Measurements from ENCODE around the gene DHRS12. TPM values are rescaled to one million over a fixed set of nuclear protein-coding genes. Genes with fewer than 3 reads are reported as not detected.

Gene DHRS12
- total RNA-seq, 4 donors from 2014 or later, result 3.5 to 25.8 (median 10.8) TPM

DNA sequence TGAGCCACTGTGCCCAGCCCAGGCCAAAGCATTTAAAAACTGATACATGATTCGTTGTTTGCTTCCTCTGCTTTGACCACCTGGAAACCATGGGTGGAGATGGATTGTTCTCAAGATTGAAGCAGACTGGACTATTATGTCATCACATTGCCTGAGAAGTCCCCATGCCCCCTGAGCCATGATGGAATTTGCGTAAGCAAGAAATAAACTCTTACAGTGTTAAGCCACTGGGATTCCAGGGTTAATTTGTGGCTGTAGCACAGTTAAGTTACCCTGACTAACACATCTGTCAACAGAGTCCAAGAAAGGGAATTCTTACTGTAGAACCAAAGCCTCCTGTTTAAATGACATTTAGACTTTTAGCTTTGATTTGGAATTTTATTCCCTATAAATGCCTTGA is 19.4 kb upstream of the DHRS12 start:
- H3K9me3 ChIP-seq, result no peaks in the 10 kb centered on the region
- no peaks in the 10 kb centered on the region for H3K36me3 ChIP-seq
- TF ChIP-seq POLR2AphosphoS5 (IDR thresholded peaks at IDR 0.05), result no peak
- TF ChIP-seq, protein P1, sequence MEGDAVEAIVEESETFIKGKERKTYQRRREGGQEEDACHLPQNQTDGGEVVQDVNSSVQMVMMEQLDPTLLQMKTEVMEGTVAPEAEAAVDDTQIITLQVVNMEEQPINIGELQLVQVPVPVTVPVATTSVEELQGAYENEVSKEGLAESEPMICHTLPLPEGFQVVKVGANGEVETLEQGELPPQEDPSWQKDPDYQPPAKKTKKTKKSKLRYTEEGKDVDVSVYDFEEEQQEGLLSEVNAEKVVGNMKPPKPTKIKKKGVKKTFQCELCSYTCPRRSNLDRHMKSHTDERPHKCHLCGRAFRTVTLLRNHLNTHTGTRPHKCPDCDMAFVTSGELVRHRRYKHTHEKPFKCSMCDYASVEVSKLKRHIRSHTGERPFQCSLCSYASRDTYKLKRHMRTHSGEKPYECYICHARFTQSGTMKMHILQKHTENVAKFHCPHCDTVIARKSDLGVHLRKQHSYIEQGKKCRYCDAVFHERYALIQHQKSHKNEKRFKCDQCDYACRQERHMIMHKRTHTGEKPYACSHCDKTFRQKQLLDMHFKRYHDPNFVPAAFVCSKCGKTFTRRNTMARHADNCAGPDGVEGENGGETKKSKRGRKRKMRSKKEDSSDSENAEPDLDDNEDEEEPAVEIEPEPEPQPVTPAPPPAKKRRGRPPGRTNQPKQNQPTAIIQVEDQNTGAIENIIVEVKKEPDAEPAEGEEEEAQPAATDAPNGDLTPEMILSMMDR (IDR thresholded peaks at IDR 0.05), result no peak
- TF ChIP-seq EP300 (IDR thresholded peaks at IDR 0.05), result no peak
- TF ChIP-seq POLR2A (IDR thresholded peaks at IDR 0.05), result no peak
- peaks cover 17% of the 10 kb centered on the region for H3K4me1 ChIP-seq
- no peaks in the 10 kb centered on the region for H3K27me3 ChIP-seq
- no peak overlapping the region for H3K27ac ChIP-seq
- no peak overlapping the region for H3K4me3 ChIP-seq
- 87% methylated on average over 2 of the region's 2 CpGs for WGBS
- DNase-seq (ENCODE audit: low spot score in 2 of 2), result no peak

DNA sequence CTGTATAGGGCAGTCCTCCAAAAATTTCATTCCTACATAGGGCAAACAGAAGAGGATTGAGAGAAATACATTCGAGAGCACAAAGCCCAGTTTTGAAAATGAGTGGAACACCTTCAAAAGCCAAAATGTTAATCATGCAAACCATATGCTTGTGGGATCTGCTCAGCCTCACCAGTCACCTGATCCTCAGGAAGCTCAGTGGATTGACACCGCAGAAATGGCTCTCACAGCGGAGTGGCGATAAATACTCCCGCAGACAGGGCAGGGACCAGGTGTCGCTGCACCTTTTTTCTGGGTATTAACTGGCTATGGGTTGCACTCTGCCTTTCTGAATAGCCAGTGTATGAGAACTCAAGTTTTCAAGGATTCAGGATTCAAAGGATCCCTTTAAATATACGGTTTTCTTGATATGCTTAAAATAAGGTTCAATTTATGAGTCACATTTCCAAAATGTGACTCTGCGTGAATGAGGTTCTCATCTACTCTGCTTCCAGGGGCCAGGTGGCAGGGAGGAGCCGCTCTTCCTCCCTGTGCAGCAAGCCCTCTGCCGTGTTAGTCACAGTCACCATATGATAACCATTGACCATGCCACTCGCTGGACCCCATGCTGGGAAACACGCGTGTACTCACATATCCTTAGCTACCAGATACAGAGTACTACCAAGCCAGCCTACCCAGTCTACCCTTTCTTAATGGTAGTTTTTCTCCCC is 18.3 kb upstream of the DHRS12 start:
- Histone ChIP-seq H3K27me3 (no peaks in the 10 kb centered on the region), H3K9me3 (no peaks in the 10 kb centered on the region), H3K4me3 (no peak overlapping the region), H3K4me1 (peaks cover 16% of the 10 kb centered on the region), H3K36me3 (no peaks in the 10 kb centered on the region), H3K27ac (no peak overlapping the region)
- DNase-seq (ENCODE audit: low spot score in 2 of 2), result no peak
- TF ChIP-seq EP300 (IDR thresholded peaks at IDR 0.05), result no peak
- TF ChIP-seq, protein P1 (IDR thresholded peaks at IDR 0.05), result no peak
- 75% methylated on average over 13 of the region's 13 CpGs for WGBS

DNA sequence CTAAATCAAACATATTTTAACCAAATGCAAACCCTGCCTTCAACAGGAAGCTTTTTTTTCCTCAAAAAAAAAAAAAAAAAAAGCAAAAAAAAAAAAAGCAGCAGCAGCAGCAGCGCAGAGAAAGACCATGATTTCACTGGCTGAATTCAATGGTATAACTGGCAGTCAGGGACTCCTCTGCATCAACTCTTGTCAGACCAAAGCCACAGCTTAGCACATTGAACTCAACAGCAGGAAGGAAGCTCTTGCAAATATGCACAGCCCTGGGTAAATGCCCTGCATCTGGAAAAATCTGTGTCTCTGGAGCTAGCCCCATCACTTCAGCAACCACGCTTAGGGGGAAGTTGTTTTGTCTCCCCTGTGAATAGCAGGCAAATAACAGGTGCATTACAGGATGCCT is 17.6 kb upstream of the DHRS12 start:
- no peak for DNase-seq (ENCODE audit: low spot score in 2 of 2)
- peaks cover 16% of the 10 kb centered on the region for H3K4me1 ChIP-seq
- H3K36me3 ChIP-seq, result no peaks in the 10 kb centered on the region
- no peak overlapping the region for H3K4me3 ChIP-seq
- 53% methylated on average over 2 of the region's 2 CpGs for WGBS
- H3K9me3 ChIP-seq, result no peaks in the 10 kb centered on the region
- no peaks in the 10 kb centered on the region for H3K27me3 ChIP-seq
- TF ChIP-seq, protein P1 (IDR thresholded peaks at IDR 0.05), result no peak
- TF ChIP-seq POLR2A (IDR thresholded peaks at IDR 0.05) (no peak), POLR2AphosphoS5 (IDR thresholded peaks at IDR 0.05) (no peak), EP300 (IDR thresholded peaks at IDR 0.05) (no peak)
- no peak overlapping the region for H3K27ac ChIP-seq

DNA sequence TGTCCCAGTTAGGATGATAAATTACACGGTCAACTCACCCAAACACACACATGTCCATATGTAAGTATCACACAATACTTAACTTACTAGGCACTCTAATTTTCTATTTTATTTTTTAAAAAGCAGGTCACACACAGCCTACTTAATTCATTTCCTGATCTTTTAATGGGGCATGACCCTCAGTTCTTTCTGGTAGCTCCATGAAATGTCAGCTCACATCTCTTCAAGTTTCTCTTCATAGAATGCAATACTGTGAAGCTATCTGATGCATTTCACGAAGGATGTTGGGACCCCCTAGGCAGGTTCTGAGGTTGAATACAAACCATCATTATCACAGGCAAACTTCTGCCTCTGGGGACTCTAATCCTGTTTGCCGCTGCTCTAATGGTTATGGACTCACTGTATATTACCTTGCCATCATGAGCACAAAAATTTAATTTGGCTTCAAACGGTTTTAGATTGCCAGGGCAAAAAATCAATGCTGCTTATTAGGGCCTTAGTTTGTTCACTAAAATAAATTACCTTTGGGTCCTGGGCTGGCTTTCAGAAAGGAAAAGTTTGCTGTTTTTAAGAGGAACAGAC is 16.1 kb upstream of the DHRS12 start:
- WGBS, result 85% methylated on average over 4 of the region's 4 CpGs
- Histone ChIP-seq H3K36me3 (no peaks in the 10 kb centered on the region), H3K27ac (no peak overlapping the region)

DNA sequence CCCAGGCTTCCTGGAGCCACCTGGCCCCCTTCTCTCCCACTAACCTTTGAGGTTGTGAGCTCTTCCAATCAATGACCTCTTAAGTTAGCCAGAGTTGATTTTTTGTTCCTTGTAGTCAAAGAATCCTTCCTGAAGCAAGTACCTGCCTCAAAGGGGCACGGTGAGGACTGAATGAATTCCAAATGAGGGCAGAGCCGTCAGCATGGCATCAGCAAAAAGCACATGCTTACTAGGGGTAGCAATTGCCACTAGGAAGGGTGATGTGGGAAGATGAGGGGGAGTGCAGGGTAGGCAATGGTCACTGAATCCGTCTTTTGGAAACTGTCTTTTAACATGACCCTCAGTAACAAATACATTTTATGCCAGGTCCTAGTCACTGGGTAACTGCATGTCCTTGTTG is 15.6 kb upstream of the DHRS12 start:
- DNase-seq (ENCODE audit: low spot score in 2 of 2), result no peak
- H3K4me3 ChIP-seq, result no peak overlapping the region
- H3K4me1 ChIP-seq, result peaks cover 31% of the 10 kb centered on the region
- H3K27me3 ChIP-seq, result no peaks in the 10 kb centered on the region
- no peak overlapping the region for H3K27ac ChIP-seq
- no peaks in the 10 kb centered on the region for H3K36me3 ChIP-seq
- 81% methylated on average over 3 of the region's 3 CpGs for whole genome bisulfite sequencing
- H3K9me3 ChIP-seq, result no peaks in the 10 kb centered on the region
- TF ChIP-seq POLR2AphosphoS5 (IDR thresholded peaks at IDR 0.05), result no peak

More for the DNA sequence above, 16.1 kb upstream of the DHRS12 start:
- Histone ChIP-seq H3K9me3 (no peaks in the 10 kb centered on the region), H3K4me1 (peaks cover 26% of the 10 kb centered on the region), H3K4me3 (no peak overlapping the region), H3K27me3 (no peaks in the 10 kb centered on the region)
- no peak for TF ChIP-seq POLR2AphosphoS5 (IDR thresholded peaks at IDR 0.05)
- DNase-seq (ENCODE audit: low spot score in 2 of 2), result no peak

DNA sequence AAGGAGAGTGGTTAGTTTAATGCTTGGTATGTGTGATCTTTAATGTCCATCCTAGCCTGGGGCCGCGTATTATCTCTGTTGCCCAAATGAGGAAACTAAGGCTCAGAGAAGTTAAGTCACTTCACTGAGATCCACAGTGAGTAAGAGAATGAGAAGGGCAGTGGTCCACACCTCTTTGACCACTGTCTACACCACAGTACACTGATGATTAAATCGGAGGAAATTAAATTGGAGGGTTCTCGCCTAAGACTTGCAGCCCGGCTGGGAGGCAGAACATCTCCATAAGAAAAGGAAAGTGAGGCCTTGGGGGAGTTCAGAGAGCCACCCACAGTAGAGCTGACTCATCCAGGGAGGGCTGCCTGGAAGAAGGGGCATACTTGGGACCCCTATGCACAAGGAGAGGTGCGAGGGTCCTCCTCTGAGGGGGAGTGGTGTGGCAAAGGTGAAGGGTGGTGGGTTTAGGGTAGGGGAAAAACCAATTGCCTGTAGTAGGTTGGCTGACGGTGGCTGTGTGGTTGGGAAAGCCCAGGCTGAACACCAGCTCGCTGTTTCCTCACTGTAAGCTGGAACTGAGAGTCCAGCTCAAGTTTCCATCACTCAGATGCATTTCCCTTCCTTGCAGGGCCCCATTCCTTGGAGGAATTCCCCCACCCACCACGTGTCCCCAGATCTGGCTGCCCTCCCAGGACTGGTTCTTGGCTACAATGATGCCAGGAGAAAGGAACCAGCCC is 15.0 kb upstream of the DHRS12 start:
- no peak for DNase-seq (ENCODE audit: low spot score in 2 of 2)
- Histone ChIP-seq H3K4me1 (peaks cover 31% of the 10 kb centered on the region), H3K9me3 (no peaks in the 10 kb centered on the region), H3K36me3 (no peaks in the 10 kb centered on the region), H3K27me3 (no peaks in the 10 kb centered on the region), H3K27ac (no peak overlapping the region), H3K4me3 (no peak overlapping the region)
- 63% methylated on average over 9 of the region's 9 CpGs for WGBS
- TF ChIP-seq, protein P1 (IDR thresholded peaks at IDR 0.05), result no peak
- no peak for TF ChIP-seq EP300 (IDR thresholded peaks at IDR 0.05)
- TF ChIP-seq POLR2A (IDR thresholded peaks at IDR 0.05), result no peak
- no peak for TF ChIP-seq POLR2AphosphoS5 (IDR thresholded peaks at IDR 0.05)

Measured in suprapubic skin (tissue), 4 donors.